ENCODE results near the gene USP43. TPM values are rescaled to one million over a fixed set of nuclear protein-coding genes. Genes with fewer than 3 reads are reported as not detected.

The USP43 gene
- total and polyA plus RNA-seq, 3 experiments from 2014 or later = 0.22 to 0.31 (median 0.24) TPM

Other genes starting within 250 kb of the USP43 start
- 10 to 100 TPM; 63.3 to 64.8 TPM for gene STX8, start 69.7 kb upstream of the USP43 start, total RNA-seq
- 171 TPM for gene STX8, start 69.7 kb upstream of the USP43 start, polyA plus RNA-seq
- gene CFAP52, start 68.9 kb upstream of the USP43 start, total RNA-seq = not detected
- not detected for gene CFAP52, start 68.9 kb upstream of the USP43 start, polyA plus RNA-seq
- gene DHRS7C, start 146.1 kb downstream of the USP43 start, total RNA-seq = not detected
- not detected for gene DHRS7C, start 146.1 kb downstream of the USP43 start, polyA plus RNA-seq
- not detected for gene GSG1L2, start 176.6 kb downstream of the USP43 start, total RNA-seq
- gene GSG1L2, start 176.6 kb downstream of the USP43 start, polyA plus RNA-seq = not detected
- not detected for gene GLP2R, start 180.4 kb downstream of the USP43 start, total RNA-seq
- gene GLP2R, start 180.4 kb downstream of the USP43 start, polyA plus RNA-seq = not detected